IPS-NIHi7 (cell line): ENCODE measurements around the gene FNDC5.

ENCODE experiments used
- DNase-seq: peaks from one replicate; pipeline ENCODE4 v3.0.0; 2012; ENCODE audit warnings: mixed read lengths; ENCODE audit errors: extremely low spot score

FNDC5 gene

GRCh38 chr1:32817159-32817814 is 53.4 kb downstream of the FNDC5 start, which contains the start of the genes S100PBP and YARS1:
TSS of gene S100PBP (plus strand) at chr1:32817653. CDS start at chr1:32826100, 8,447 bp downstream.
TSS of gene YARS1 (minus strand) at chr1:32817358. CDS start at chr1:32817244, 114 bp downstream.
- DNase-seq, result peak; percentile 99

- DNase-seq, result no peak
Measured at GRCh38 chr1:32816676-32817158, 54.0 kb downstream of the FNDC5 start.

- no peak for DNase-seq
Measured at GRCh38 chr1:32813941-32814739, 56.6 kb downstream of the FNDC5 start.
